ENCODE measurements around the gene MED27. TPM values are rescaled to one million over a fixed set of nuclear protein-coding genes. Genes with fewer than 3 reads are reported as not detected.

MED27 gene
- total RNA-seq, 1 donor from 2014 or later = 34.5 TPM

- TF ChIP-seq CTCF (IDR thresholded peaks at IDR 0.05; ENCODE audit: insufficient read depth, low read length, poor library complexity, severe bottlenecking) = no peak
- no peak overlapping the region for H3K4me3 ChIP-seq (ENCODE audit: low read depth, low read length)
- no peaks in the 10 kb centered on the region for H3K27me3 ChIP-seq (ENCODE audit: control insufficient read depth, insufficient read depth, low read length)
- H3K36me3 ChIP-seq (ENCODE audit: control insufficient read depth, insufficient read depth, low read length) = no peaks in the 10 kb centered on the region
- DNase-seq (ENCODE audit: low read depth) = no peak
These were observed 47.3 kb downstream of the MED27 start for GRCh38 chr9:132032238-132032950.

GRCh38 chr9:132031467-132032237 is 48.0 kb downstream of the MED27 start:
- no peak for TF ChIP-seq CTCF (IDR thresholded peaks at IDR 0.05; ENCODE audit: insufficient read depth, low read length, poor library complexity, severe bottlenecking)
- no peak for DNase-seq (ENCODE audit: low read depth)
- H3K27me3 ChIP-seq (ENCODE audit: control insufficient read depth, insufficient read depth, low read length) = no peaks in the 10 kb centered on the region
- no peaks in the 10 kb centered on the region for H3K36me3 ChIP-seq (ENCODE audit: control insufficient read depth, insufficient read depth, low read length)
- no peak overlapping the region for H3K4me3 ChIP-seq (ENCODE audit: low read depth, low read length)

- TF ChIP-seq CTCF (IDR thresholded peaks at IDR 0.05; ENCODE audit: insufficient read depth, low read length, poor library complexity, severe bottlenecking) = no peak
- DNase-seq (ENCODE audit: low read depth) = no peak
- no peaks in the 10 kb centered on the region for H3K27me3 ChIP-seq (ENCODE audit: control insufficient read depth, insufficient read depth, low read length)
- no peaks in the 10 kb centered on the region for H3K36me3 ChIP-seq (ENCODE audit: control insufficient read depth, insufficient read depth, low read length)
- no peak overlapping the region for H3K4me3 ChIP-seq (ENCODE audit: low read depth, low read length)
These were observed 48.9 kb downstream of the MED27 start for GRCh38 chr9:132030626-132031325.

- Histone ChIP-seq H3K4me3 (ENCODE audit: low read depth, low read length) (no peak overlapping the region), H3K27me3 (ENCODE audit: control insufficient read depth, insufficient read depth, low read length) (no peaks in the 10 kb centered on the region), H3K36me3 (ENCODE audit: control insufficient read depth, insufficient read depth, low read length) (no peaks in the 10 kb centered on the region)
- no peak for DNase-seq (ENCODE audit: low read depth)
- no peak for TF ChIP-seq CTCF (IDR thresholded peaks at IDR 0.05; ENCODE audit: insufficient read depth, low read length, poor library complexity, severe bottlenecking)
These were observed 51.7 kb downstream of the MED27 start for GRCh38 chr9:132027752-132028663.

GRCh38 chr9:132026932-132027585 is 52.6 kb downstream of the MED27 start:
- Histone ChIP-seq H3K27me3 (ENCODE audit: control insufficient read depth, insufficient read depth, low read length) (no peaks in the 10 kb centered on the region), H3K36me3 (ENCODE audit: control insufficient read depth, insufficient read depth, low read length) (no peaks in the 10 kb centered on the region), H3K4me3 (ENCODE audit: low read depth, low read length) (no peak overlapping the region)
- peak; percentile 47 for DNase-seq (ENCODE audit: low read depth)
- no peak for TF ChIP-seq CTCF (IDR thresholded peaks at IDR 0.05; ENCODE audit: insufficient read depth, low read length, poor library complexity, severe bottlenecking)

Data from kidney epithelial cell (primary cell).